HG02852 (cell line): ENCODE measurements around the gene GALNS.
"Not testable (repeated sequence)": the region's sequence is repeated elsewhere in the genome, so short reads cannot be mapped to it uniquely, and the experiment has no call there.

ENCODE experiments used
- ATAC-seq: cut with Tn5 transposase; IDR thresholded peaks from one replicate; pipeline ENCODE4 v1.9.1; 2021; ENCODE audit warnings: mild to moderate bottlenecking, moderate library complexity; ENCODE audit not compliant: unreplicated experiment

GALNS gene

DNA sequence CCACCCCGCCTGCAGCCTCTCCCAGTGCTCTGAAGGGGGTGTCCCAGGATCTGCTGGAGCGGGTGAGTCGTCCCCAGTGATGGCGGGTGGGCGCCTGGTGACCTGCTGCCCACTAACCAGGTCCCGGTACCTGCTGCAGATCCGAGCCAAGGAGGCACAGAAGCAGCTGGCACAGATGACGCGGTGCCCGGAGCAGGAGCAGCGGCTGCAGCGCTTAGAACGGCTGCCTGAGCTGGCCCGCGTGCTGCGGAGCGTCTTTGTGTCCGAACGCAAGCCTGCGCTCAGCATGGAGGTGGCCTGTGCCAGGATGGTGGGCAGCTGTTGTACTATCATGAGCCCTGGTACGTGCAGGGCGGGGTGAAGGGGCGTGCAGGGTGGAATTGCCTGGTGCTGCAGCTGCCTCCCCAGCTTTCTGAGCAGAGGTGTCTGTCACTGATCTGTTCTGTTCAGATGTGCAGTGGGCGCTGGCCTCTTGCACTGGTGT is 49.6 kb downstream of the GALNS start:
- ATAC-seq = no peak

DNA sequence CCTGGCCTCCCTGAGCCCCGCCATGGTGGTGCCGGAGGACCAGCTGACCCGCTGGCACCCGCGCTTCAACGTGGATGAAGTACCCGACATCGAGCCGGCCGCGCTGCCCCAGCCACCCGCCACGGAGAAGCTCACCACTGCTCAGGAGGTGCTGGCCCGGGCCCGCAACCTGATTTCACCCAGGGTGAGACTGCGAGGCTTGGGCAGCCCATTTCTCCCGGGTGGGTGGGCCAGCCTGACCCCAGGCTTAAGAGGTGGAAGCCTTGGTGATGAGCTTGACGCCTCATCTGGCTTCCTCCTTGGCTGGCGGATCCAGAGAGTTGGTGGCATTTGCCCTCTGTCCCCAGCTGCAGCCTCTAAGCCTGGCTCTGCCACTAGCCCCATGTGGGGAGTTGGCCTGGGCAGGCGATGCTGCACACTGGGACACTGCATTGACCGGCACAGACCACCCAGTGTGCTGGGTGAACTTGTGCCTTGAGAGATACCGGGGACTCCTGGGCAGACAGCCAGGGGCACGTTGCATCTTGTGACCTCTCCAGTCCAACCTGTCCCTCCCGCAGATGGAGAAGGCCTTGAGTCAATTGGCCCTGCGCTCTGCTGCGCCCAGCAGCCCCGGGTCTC is 50.1 kb downstream of the GALNS start:
- no peak for ATAC-seq

DNA sequence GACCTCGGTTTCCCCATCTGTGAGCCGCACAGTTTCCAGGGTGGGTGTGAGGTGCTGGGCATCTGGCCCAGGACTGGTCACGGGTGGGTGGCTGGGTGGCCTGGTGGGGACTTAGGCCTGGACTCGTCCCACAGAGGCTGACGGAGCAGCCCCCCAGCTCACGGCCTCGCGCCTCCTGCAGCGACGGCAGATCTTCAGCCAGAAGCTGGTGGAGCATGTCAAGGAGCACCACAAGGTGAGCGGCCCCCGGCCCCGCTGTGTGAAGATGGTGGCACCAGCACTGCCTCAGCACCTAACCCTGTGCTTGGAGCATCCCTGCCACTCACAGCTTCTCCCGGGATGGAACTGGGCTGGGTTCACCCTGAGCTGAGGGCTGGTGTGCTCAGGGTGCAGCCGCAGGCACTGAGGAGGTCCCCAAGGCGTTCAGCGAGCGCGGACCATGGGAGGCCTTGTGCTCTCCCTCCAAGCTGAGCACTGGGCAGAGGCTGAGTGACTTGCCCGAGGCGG is 50.8 kb downstream of the GALNS start:
- no peak for ATAC-seq

DNA sequence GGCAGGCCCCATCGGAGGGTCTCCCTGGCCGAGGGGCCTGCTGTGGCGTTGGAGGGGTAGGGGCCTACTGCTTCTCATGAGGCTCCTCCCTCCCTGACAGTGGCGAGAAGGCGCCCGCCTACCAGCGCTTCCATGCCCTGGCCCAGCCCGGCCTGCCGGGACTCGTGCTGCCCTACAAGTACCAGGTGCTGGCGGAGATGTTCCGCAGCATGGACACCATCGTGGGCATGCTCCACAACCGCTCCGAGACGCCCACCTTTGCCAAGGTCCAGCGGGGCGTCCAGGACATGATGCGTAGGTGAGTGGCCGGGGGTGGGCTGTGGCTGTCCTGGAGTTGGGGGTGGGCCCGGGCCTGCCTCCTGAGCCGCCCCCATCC is 51.4 kb downstream of the GALNS start:
- no peak for ATAC-seq

DNA sequence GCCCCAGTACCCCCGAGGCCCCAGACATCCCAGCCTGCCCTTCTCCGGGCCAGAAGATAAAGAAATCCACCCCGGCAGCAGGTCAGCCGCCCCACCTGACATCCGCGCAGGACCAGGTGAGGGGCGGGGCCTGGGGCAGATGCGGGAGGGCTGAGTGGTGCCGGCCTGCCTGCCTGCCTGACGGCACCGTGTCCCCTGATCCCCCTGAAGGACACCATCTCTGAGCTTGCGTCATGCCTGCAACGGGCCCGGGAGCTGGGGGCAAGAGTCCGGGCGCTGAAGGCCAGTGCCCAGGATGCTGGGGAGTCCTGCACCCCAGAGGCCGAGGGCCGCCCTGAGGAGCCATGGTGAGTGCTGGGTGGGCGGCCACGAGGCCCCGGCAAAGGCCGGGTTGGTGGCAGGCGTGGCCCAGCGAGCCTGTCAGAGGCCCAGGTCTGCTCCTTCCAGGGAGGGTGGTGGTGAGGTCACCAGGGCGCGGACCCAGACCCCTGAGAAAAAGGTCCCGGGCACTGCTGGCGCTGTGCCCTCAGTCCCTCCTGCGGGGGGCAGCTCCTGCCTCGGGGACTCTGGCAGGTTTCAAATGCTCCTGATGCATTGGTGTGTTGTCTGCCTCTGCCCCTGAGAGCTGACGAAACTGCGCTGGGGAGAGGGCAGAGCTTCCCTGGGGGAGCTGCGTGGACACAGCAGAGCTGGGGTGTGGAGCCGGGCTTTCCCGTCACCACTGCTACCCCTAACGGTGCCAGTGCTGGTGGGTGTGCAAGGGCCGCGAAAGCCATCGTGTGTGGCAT is 52.0 kb downstream of the GALNS start:
- no peak for ATAC-seq

DNA sequence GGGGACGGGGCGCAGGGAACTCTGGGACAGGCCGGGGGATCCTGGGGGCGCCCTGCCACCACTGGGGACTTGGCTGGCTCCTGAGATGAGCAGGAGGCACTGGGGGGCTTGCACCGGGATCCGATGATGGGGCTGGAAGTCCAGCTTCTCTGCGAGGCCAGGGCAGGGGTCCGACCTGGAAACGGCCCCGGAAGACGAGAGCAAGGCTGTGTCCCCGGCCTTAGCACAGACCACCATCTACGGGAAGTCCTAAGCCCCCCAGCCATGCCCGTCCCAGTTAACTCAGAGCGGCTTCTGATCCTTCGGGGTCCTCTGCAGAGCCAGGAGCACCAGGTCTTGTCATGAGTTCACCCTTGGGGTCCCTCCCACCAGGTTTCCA is 52.6 kb downstream of the GALNS start:
- no peak for ATAC-seq

DNA sequence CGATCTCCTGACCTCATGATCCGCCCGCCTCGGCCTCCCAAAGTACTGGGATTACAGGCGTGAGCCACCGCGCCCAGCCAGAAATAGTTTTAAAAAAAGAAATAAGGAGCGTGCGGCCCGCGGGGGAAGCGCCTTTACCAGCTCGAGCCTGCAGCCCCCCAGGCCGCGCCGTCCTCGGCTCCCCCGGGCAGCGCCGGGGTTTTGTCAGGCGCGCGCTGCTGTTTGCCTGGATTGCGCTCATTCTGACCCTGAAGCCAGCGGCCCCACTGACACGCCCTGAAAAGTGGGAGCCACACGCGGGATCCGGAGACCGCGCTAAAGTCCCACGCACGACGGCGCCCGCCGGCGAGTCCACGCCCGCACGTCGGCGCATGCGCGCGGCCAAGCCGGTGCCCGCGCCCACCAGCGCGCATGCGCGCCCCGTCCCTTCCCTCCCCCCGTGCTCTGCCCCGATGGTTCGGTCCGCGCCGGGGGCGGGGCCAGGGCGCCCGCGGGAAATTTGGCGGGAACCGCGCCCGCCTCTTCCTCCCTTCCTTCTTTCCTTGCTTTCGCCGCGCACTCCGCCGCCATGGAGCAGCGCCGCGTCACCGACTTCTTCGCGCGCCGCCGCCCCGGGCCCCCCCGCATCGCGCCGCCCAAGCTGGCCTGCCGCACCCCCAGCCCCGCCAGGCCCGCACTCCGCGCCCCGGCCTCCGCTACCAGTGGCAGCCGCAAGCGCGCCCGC is 53.3 kb downstream of the GALNS start, which contains the start of gene CDT1:
CDT1 (plus strand) TSS at position 526 of the 724 bp plus-strand sequence; CDS start at position 569, 43 bp downstream.
- no peak for ATAC-seq

DNA sequence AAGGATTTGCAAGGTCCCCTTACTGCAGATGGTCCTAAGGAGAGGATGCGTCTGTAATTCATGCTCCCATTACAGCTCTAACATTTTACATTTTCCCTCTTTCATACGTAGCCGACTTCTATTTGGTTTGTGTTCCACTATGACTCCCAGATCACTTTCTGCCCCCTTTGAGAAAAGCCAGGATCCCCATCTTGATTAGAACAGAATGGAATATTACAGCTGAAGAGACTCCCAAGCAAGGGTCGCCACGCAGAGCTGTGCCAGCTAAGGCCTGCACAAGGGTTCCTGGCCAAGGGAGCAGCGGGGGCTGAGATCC is 56.5 kb downstream of the GALNS start:
- no peak for ATAC-seq

DNA sequence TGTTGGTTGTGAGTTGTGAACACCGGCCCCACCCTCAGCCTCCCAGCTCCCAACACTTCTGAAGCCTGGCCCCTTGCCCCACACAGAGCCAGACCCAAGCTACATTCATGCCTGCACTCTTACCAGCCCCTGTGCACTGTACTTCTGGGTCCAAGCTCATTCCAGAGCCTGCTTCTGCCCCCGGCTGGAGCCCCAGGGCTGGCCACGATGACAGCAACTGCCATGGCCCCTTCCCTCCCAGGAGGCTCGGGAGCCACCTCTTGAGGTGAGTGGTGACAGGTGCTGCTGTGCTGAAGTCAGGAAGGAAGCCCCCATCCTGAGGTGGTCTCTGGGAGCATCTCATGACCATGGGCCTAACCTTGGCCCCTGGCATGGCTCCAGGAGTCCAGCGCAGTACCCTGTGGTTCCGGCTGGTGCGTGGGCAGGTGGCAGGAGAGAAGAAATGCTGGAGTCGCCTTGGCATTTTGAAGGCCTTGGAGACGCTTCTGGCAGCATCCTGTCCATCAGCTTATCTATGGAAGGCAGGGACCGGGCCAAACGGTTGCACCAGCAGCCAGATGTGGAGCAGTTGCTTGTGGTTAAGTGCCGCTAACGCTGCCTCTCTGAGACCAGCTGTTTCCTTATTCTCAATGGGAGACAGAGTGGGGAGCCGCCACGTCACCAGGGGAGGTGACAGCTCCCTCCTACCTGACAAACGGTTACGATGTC is 57.0 kb downstream of the GALNS start:
- ATAC-seq = no peak

DNA sequence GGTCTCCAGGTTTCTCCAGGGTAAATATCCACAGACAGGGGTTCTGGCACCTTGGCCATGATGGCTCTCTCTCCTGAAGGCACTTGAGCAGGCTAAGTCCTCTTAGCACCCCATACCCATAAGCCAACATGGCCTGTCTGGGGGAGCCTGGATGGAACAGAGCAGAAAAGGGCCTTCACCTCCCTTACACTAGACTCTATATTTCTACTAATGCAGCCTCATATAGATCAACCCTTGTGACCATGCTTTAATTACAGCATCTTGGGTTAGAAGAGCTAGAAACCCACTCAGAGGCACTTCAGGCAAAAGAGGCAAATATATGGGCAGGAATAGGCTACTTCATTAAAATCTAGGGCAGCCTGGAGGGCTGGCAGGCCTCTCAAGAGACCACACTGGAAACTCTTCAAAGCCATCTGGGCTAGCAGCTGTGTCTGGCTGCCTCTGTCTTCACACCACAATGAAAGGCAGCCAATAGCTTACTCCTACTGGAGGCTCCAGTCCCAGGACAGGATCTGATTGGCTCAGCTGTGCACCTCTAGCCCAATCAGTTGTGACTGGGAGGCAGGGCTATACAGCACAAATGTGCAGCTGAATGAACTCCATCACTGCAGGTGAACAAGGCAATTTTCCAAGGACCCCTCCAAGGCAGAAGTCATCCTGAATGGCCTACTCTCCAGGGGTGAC is 57.8 kb downstream of the GALNS start:
- ATAC-seq = no peak

DNA sequence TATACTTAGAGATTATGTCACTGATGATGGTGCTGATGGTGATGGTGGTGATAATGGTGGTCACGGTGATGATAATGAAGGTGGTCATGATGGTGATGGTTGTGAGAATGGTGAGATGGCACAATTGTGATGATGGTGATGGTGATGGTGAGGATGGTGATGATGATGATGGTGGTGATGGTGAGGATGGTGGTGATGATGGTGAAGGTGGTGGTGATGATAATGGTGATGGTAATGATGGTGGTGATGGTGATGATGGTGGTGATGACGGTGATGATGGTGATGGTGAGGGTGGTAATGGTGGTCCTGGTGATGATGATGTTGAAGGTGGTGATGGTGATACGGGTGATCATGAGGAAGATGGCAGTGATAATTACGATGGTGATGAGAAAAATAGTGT is 58.7 kb downstream of the GALNS start:
- ATAC-seq = no peak

DNA sequence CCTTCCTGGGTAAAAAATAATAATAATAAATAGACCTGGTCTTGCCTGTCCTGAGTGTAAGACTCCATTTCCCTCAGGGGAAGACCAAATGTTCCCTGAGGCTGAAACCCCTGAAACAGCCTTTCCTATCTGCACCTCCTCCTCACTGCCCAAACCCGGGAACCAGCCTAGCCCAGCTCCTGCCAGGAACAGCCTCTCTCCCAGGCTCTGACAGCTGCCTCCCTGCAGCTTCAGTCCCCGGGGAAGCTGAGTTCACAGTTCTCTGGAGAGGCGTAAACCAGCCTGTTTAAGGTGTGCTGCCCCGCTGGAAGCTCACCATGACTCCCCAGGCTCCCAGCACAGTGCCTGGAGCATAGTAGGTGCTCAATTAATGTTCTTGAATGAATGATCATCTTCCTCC is 60.5 kb downstream of the GALNS start:
- no peak for ATAC-seq

DNA sequence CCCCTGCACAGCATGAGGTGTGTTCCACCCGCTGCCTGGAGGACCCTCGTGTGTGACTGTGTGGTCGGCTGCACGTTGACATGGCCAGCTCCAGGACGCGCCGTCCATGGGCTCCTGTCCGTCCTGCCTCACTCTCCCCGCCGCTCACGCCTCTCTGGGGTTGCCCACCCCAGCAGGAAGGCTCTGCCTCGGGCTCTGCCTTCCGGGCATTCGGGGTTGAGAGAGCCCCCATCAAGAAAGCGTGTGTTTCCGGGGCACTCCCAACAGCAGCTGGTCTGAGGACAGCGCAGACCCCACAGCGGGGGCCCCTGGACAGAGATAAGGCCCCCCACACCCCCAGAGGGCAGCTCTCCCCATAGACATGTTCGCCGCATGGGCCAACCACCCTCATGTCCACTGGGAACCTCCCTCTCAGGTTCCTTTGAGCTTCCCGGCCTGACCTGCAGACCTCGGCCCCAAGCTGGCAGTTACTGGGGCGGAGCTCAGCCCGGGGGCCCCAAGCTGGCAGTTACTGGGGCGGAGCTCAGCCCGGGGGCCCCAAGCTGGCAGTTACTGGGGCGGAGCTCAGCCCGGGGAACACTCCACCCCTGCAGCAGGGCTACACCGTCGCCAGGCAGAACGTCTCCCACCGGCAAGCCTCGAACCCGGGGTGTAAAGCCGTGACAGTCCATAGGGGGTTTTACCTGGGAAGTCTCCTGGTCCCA is 63.3 kb downstream of the GALNS start:
- ATAC-seq = no peak

DNA sequence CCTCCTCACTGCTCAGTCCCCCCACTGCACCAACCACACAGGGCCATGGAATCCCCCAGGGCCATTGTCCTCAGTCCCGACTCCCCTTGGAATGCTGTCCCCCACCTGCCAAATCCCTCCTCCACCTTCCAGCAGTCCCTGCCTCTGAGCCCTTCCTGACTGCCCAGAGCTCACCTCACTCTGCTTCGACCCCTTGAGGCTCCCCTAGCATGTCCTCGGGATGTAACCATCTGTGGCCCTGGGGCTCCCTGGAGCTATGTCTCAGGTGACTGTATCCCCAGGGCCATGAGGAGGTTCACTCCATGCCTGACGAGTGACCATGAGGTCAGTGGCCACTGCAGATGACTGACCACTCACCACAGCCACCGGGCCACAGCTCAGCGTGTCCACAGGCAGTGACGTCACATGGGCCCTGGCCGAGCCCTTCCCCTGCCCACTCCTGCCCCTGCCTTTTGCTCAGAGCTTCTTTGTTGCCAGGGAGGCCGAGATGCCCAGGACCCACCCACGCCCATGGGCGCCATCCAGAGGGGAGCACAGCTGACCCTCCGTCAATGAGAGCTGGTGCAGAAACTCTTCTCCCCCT is 64.0 kb downstream of the GALNS start:
- ATAC-seq = no peak

DNA sequence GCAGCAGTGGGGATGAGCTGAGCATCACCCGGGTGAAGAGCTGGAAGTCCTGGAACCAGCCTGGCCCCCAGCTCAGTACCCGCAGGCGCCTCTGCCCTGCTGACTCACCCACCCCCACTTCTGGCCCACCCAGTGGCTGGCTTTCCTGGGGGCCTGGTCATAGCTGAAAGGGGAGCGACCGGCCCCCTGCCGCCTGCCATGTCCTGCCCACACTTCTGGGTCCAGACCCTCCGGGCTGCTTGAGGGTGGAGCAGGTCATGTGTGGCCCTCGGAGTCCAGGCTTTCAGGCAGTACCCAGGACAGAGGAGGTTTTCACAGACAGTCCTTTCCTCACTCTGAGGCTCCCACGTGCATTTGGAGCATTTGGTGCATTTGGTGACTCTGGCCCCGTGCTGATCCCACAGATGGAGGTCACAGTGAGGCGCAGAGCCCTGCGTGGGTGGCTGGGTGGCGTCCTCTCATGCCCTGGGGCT is 64.6 kb downstream of the GALNS start:
- ATAC-seq = no peak

DNA sequence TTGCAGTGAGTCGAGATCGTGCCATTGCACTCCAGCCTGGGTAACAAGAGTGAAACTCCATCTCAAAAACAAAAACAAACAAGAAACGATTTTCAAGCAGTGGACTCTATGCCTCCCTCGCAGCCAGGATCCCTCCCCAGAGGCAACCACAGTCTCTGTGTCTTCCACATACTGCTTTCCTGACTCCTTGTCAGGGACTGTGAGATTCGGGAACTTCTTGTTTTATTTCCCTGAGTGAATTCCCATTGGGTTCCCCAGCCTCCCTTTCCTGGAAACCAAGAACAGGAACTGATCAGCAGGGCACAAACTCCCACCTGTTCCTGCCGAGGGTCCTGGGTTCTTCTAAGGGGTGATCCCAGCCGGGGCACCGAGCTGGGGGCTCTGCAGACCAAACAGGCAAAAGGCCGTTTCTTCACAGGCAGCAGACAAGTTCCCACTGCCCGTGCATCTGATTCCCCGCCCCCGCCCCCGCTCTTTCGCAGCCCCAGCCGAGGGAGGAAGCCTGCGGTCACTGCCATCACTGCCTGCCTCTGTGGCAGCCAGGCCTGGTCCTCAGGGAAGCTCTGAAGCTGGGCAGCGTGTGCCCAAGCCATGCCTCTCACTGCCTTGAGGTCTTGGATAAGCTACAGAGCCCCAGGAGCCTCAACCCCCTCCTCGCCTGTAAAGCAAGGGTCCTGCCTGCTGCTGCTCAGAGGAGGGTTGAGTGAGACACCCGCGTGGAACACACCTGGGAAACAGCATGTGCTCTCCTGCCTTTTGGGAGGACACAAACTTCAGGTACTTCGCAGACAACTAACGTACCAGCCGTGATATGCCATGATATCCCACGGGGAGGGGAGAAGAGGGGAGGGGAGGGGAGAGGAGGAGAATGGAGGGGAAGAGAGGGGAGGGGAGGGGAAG is 66.2 kb downstream of the GALNS start:
- ATAC-seq = no peak

DNA sequence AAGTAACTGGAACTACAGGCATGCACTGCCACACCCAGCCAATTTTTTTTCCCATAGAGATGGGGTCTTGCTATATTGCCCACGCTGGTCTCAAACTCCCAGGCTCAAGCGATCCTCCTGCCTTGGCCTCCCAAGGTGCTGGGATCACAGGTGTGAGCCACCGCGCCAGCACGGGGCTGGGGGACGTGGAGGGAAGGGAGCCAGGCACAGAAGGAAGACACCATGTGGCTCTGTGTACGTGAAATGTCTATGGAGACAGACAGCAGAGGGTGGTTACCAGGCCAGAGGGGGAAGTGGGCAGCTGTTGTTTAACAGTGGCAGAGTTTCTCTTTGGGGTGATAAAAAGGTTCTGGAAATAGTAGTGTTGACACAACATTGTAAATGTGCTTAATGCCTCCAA is 67.2 kb downstream of the GALNS start:
- no peak for ATAC-seq

DNA sequence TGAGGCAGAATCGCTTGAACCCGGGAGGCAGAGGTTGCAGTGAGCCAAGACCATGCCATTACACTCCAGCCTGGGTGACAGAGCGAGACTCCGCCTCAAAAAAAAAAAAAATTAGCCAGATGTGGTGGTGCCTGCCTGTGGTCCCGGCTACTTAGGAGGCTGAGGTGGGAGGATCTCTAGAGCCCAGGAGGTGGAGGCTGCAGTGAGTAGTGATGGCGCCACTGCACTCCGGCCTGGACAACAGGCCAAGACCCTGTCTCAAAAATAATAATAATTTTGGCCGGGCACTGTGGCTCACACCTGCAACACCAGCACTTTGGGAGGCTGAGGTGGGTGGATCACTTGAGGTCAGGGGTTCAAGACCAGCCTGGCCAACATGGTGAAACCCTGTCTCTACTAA is 68.0 kb downstream of the GALNS start:
- not testable (repeated sequence) for ATAC-seq
